Hindlimb muscle (tissue), 1 donor: ENCODE measurements around the gene ELP4. TPM values are rescaled to one million over a fixed set of nuclear protein-coding genes. Genes with fewer than 3 reads are reported as not detected.

Source experiments
- DNase-seq: peaks from one replicate; pipeline ENCODE4 v3.0.0-alpha.2; 2013
- polyA plus RNA-seq: library from polyadenylated mRNA; unstranded; fragments of 120-200 nt; gene quantifications from one replicate; pipeline ENCODE4 v1.2.1, GENCODE V29; 2013; ENCODE audit not compliant: insufficient read length

The ELP4 gene
- polyA plus RNA-seq, 1 donor = 13.8 TPM

- no peak for DNase-seq
These were observed 304.0 kb downstream of the ELP4 start for GRCh38 chr11:31813391-31814175.

GRCh38 chr11:31814176-31814868, 304.8 kb downstream of the ELP4 start:
- DNase-seq = no peak

DNA sequence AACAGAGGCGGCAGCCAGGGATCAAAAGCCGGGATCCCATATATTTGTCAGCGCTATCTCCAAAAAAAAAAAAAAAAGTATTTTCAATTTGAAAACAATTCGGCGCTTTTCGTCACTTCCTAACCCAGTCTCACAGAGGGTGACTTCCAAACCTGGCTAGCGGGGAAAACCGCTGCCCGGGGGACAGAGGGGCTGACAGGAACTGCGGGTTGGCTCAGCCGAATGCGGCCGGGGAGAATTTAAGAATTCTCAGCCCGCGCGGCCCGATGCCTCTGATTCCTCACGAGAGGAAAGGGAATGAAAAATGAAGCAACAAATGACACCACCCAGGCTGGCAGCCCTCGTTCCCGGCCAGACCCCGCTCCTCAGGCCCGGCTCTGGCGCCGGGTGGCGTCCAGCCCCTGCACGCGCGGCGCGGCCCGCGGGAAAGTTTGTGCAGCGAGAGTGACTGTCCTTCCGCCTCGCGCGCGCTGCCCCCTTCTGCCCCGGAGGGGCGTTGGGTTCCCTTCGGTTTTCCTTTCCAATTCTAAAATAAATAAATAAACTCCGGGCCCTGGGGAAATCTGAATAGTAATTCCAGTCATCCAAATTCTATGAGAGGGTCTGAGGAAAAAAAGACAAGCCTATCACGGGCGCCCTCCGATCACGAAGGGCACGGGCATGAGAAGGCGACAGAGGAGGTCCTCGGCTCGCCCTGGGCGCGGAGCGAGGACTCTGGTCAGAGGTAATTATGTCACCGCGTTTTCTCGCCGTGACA, 306.3 kb downstream of the ELP4 start:
- no peak for DNase-seq

GRCh38 chr11:31816468-31817053, 307.0 kb downstream of the ELP4 start:
- no peak for DNase-seq

DNA sequence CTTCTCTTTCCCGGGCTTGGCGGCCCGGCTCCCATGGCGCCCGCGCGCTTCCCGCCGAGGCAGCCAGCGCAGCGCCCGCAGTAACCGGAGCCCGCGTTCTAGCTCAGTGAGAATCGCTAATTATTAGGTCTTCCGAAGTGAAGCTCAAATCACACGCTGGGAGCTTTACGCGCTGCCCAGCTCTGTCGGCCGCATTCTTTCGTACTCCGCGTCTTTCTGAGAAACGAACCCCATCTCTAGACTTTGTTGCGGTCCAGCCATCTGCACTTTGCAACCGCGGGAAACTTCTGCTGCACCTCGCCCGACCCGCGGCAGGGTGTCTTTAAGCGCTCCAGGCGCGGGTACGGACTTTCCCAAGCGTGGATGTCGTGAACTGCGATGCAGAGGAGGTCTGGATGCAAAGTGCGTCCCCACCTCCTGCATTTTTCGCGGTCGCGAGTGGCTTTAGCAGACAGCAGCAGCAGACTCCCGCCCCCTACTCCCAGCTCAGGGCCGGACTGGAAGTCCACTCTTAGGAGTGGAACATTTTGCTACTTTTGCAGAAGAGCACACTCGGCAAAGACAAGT, 307.6 kb downstream of the ELP4 start:
- no peak for DNase-seq

DNA sequence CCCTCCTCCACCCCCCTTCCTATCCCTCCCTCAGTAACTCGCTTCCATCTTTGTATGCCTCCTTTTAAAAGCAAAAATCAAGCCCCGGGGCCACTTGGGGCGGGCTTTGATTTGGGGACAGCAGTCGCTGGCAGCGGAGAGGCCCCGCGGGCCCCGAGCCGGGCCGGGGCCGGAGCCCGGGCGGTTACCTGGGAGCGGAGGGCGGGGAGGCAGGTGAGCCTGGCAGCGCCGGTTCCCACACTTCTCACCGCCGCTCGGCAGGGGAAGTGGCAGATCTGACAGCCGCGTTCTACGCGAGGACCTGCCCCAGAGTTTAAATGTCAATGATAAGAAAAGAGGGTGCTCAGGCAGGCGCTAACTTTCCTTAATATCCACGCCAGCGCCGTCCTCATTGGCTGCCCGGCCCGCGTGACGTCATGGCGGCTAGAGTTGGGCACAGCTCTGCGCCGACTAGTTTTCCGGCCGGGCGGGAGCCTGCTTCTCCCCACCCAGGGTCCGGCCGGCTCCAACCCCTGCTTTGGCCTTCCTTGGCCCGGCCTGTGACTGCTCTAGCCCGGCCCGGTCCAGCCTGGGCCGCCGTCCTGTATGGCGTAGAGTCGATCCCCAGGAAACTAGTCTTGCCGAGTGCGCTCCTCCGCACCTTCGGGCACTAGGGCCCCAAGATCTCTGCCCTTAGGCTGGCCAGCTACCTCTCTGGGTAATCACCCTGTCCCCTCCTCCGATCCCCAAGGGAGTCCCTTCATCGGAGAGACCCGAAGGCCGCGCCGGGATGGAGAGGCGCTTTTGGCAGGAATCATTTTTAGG, 308.3 kb downstream of the ELP4 start:
- DNase-seq = no peak

DNA sequence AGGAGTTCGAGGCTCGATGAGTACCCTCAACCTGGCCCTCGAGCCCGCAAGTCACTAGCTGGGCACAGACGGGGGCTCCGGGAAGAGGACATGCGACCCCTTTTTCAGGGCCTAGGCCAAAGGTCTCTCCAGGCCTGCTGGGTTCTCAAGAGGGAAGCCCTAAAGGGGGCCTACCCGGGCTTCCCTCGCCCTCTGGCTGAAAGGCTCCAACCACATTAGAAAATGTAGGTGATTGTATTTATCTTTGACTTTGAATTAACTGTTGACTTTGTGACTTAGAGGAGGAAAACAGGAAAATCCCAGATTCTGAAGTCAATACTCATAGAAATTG, 308.8 kb downstream of the ELP4 start:
- DNase-seq = no peak

GRCh38 chr11:31818874-31819331, 309.3 kb downstream of the ELP4 start:
- no peak for DNase-seq

GRCh38 chr11:31819621-31820437, 310.3 kb downstream of the ELP4 start:
- no peak for DNase-seq

DNA sequence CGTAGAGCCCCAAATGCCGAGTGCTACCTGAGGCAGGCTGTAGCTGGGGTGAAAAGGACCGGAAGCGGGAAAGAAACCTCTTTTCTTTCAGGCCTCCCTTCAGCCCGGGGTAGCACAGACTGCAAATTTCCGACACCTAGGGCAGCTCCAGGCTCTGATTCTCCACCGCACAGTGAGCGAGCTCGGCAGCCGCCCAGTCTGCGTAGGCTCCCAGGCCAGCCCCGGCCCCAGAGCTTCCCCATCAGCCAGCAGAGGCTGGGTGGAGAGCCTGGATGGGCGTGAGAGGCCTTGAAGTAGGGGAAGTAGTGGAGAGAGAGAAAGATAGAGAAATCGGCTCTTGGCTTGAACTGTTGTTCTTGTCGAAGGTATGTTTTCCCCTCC, 310.9 kb downstream of the ELP4 start:
- no peak for DNase-seq

DNA sequence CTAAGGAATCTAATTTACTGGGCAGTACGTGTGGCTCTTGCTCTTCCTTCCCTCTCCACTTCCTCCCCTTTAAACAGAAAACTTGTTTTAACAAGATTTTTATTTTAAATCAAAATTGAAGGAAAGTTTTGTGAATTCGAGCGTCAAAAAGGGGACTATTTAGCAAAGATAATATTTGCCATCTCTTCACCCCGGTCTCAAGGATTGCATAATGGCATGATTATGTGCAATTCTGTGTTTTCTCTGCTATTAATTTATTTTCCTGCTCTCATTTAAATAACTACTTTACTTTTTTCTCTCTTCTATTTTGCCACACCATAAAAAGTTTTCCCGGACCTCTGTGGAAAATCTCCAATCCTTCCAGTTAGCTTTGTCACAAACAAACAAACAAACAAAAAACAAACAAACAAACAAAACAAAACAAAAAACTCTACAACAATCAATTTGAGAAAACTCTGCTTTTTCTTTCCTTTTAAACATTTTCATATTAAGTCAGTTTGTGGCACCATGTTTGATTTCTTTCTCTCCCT, 311.7 kb downstream of the ELP4 start:
- DNase-seq = no peak

DNA sequence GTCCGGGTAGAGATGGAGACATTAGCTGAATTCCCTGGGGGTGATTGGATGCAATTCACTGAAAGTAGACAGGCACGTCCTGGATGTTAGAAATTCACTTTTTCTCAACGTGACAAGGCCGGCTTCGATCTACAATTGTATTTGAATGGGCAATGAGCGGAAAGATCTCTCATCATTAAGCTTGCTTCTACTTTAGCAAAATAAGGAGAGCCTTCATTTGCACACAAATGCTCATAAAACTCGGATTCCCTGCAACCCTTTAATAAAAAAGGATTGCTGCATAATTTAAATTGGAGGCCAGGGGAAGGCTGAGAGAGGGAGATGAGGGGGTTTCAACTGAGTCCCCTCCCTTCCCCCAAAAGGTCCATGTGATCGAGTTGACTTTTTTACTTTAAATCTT, 312.2 kb downstream of the ELP4 start:
- no peak for DNase-seq

- no peak for DNase-seq
These were observed 312.8 kb downstream of the ELP4 start for GRCh38 chr11:31822175-31822926.

DNA sequence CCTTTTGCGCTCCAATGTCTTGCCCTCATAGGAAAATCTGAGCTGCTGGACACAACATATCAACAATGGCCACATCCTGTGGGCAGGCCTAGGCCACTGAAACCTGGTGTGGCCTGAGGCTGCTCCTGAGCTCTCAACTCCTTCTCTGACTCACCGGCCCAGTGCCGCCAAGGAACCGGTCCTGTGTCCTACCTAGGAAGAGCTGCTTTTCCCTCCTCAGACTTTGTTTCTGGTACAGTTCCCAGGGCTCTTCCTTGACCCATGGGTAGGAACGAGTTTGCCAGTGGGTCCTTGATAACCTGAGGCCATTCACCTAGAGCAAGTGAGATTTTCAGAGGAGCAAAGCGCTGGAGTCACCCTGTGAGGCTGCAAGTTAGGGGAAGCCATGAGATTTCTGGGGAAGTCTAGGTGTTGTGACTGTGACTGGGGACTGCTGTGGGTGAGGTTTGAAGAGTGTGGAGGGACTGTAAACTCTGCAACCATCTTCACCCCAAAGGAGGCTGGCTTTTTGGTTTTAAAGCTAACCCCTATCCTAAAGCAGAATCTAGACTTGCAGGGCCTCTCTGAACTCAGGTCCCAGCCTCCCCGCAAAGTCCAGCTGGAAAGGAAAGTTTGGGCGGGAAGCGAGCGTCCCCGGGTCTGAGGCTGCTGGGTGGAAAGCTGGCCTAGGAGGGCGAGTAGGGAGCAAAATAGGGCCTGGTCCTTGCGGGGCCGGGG, 313.5 kb downstream of the ELP4 start:
- DNase-seq = no peak

- no peak for DNase-seq
These were observed 314.2 kb downstream of the ELP4 start for GRCh38 chr11:31823644-31824331.

GRCh38 chr11:31824332-31824878, 314.8 kb downstream of the ELP4 start:
- no peak for DNase-seq

- no peak for DNase-seq
These were observed 315.6 kb downstream of the ELP4 start for GRCh38 chr11:31824879-31825837.
